ENCODE results near the gene PPFIA1. TPM values are rescaled to one million over a fixed set of nuclear protein-coding genes. Genes with fewer than 3 reads are reported as not detected.

Gene PPFIA1
- total and polyA plus RNA-seq, 2 of the 13 experiments (the other 11 are each of a cell fraction or from before 2014, with no cell fraction given), result 29.9 to 45.2 TPM

DNA sequence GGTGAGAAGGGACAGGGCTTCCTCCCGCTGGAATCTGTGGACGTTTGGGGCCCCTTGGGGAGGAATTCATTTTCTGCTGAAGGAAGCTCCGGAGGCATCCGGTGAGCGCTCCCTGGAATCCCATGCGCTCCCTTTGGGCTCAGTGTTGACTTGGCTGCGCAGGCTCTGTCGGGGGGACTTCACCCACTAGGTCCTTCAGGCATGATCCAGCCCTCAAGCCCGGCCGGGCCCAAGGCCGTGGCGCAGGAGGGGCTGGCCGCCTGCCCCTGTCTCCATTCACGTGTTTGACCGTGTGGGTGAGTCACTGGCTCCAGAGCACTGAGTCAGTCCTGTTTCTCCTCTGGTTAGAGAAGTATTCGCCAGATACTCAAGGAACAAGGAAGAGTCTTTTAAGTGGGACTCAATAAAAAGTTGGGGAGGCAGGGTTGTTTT is 129.2 kb downstream of the PPFIA1 start (continued):
- TF ChIP-seq PRMT3 (CRISPR knock-in tag; IDR thresholded peaks at IDR 0.05; ENCODE audit: borderline replicate concordance, low read depth), result no peak
- no peak for TF ChIP-seq ZNF225 (CRISPR knock-in tag; IDR thresholded peaks at IDR 0.05)
- no peak for TF ChIP-seq ZBTB38 (CRISPR knock-in tag; IDR thresholded peaks at IDR 0.05)
- TF ChIP-seq SAP130 (CRISPR knock-in tag; IDR thresholded peaks at IDR 0.05; ENCODE audit: low read depth), result peak; percentile 96
- no peak for TF ChIP-seq TERF1 (CRISPR knock-in tag; IDR thresholded peaks at IDR 0.05)
- no peak for TF ChIP-seq SMAD1 (CRISPR knock-in tag; IDR thresholded peaks at IDR 0.05; ENCODE audit: borderline replicate concordance, low read depth)
- no peak for TF ChIP-seq ZNF782 (CRISPR knock-in tag; IDR thresholded peaks at IDR 0.05; ENCODE audit: borderline replicate concordance)
- no peak for TF ChIP-seq KLF11 (CRISPR knock-in tag; IDR thresholded peaks at IDR 0.05)
- TF ChIP-seq ZFP37 (CRISPR knock-in tag; IDR thresholded peaks at IDR 0.05; ENCODE audit: borderline replicate concordance), result no peak
- no peak for TF ChIP-seq RFXANK (CRISPR knock-in tag; IDR thresholded peaks at IDR 0.05)
- TF ChIP-seq KDM5A (IDR thresholded peaks at IDR 0.05; ENCODE audit: borderline replicate concordance, low read length), result no peak
- peak; percentile 59; the same call in 1 of the 2 replicates for TF ChIP-seq ZNF772 (CRISPR knock-in tag; IDR thresholded peaks at IDR 0.05)
- no peak for TF ChIP-seq ZNF460 (CRISPR knock-in tag; IDR thresholded peaks at IDR 0.05; ENCODE audit: borderline replicate concordance)
- TF ChIP-seq SCMH1 (CRISPR knock-in tag; IDR thresholded peaks at IDR 0.05; ENCODE audit: borderline replicate concordance), result no peak
- TF ChIP-seq MTERF4 (CRISPR knock-in tag; IDR thresholded peaks at IDR 0.05), result no peak
- TF ChIP-seq ZNF451 (CRISPR knock-in tag; IDR thresholded peaks at IDR 0.05), result 0 out of 2 replicates have a peak, but pooled peaks have one; percentile 28
- no peak for TF ChIP-seq SMARCE1 (IDR thresholded peaks at IDR 0.05; ENCODE audit: borderline replicate concordance)
- TF ChIP-seq TBL1XR1 (IDR thresholded peaks at IDR 0.05; ENCODE audit: borderline replicate concordance, low read length, partially characterized antibody), result no peak
- TF ChIP-seq, protein P1, sequence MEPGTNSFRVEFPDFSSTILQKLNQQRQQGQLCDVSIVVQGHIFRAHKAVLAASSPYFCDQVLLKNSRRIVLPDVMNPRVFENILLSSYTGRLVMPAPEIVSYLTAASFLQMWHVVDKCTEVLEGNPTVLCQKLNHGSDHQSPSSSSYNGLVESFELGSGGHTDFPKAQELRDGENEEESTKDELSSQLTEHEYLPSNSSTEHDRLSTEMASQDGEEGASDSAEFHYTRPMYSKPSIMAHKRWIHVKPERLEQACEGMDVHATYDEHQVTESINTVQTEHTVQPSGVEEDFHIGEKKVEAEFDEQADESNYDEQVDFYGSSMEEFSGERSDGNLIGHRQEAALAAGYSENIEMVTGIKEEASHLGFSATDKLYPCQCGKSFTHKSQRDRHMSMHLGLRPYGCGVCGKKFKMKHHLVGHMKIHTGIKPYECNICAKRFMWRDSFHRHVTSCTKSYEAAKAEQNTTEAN (CRISPR knock-in tag; conservative IDR thresholded peaks at IDR 0.05), result no peak
- TF ChIP-seq MEF2D (CRISPR knock-in tag; IDR thresholded peaks at IDR 0.05), result no peak; the same call in 1 of the 2 replicates
- peak; percentile 57; the same call in 1 of the 2 replicates for TF ChIP-seq SMAD3 (CRISPR knock-in tag; IDR thresholded peaks at IDR 0.05)
- TF ChIP-seq NBN (conservative IDR thresholded peaks at IDR 0.05), result no peak
- TF ChIP-seq, protein P2, sequence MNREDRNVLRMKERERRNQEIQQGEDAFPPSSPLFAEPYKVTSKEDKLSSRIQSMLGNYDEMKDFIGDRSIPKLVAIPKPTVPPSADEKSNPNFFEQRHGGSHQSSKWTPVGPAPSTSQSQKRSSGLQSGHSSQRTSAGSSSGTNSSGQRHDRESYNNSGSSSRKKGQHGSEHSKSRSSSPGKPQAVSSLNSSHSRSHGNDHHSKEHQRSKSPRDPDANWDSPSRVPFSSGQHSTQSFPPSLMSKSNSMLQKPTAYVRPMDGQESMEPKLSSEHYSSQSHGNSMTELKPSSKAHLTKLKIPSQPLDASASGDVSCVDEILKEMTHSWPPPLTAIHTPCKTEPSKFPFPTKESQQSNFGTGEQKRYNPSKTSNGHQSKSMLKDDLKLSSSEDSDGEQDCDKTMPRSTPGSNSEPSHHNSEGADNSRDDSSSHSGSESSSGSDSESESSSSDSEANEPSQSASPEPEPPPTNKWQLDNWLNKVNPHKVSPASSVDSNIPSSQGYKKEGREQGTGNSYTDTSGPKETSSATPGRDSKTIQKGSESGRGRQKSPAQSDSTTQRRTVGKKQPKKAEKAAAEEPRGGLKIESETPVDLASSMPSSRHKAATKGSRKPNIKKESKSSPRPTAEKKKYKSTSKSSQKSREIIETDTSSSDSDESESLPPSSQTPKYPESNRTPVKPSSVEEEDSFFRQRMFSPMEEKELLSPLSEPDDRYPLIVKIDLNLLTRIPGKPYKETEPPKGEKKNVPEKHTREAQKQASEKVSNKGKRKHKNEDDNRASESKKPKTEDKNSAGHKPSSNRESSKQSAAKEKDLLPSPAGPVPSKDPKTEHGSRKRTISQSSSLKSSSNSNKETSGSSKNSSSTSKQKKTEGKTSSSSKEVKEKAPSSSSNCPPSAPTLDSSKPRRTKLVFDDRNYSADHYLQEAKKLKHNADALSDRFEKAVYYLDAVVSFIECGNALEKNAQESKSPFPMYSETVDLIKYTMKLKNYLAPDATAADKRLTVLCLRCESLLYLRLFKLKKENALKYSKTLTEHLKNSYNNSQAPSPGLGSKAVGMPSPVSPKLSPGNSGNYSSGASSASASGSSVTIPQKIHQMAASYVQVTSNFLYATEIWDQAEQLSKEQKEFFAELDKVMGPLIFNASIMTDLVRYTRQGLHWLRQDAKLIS (CRISPR knock-in tag; IDR thresholded peaks at IDR 0.05), result no peak
- no peak for TF ChIP-seq NR2F2 (IDR thresholded peaks at IDR 0.05; ENCODE audit: borderline replicate concordance, low read depth)
- TF ChIP-seq TCF7L2 (IDR thresholded peaks at IDR 0.05; ENCODE audit: low read depth, low read length), result no peak
- TF ChIP-seq POGZ (CRISPR knock-in tag; IDR thresholded peaks at IDR 0.05), result no peak

Data from HepG2 (cell line).